Measurements from ENCODE around the gene SERPINA4.

Gene SERPINA4

DNA sequence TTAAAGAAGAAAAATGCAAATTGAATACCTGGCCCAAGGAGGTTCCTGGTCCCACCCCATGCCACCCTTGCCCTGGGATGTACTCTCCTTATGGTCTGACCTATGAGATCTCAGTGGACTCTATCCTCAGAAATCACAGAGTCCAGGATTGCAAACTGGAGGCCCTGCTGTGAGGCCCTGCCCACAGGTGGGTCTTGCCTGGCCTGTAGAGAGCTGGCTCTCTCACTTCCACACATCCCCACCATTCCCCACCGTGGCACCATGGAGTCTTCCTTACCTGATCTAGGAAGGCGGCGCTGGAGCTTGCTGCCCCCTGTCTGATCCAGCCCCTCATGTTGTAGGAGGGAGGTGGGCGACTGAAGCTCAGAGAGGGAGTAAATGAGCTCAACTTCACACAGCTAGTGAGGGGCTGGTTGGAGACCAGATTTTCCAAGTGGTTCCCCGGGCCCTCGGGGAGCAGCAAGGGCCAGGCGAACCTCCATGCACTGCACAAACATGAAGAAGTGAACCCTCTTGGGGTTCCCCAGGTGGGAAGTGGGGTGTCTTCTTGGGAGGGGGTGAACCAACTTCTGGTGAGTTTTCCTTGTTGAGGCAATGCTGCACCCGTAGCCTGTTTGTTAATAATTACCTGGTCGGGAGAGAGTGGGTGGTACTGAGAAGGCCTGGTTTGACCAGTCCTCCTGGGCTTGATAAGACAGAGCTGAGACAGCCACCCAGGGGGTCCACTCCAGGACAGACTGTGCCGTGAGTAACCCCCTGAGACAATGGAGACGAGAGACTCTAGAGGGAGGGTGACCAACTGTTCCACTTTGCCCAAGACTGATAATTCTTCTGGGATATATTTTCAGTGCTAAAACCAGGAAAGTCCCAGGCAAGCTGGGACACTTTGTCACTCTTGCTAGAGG is at the start of gene SERPINA4:
Gene SERPINA4, plus strand, starts transcription at position 692 of the 905 bp plus-strand sequence. CDS start 2,041 bp downstream, outside the sequence.
- no peak for DNase-seq (ENCODE audit: low read depth, low spot score)

DNA sequence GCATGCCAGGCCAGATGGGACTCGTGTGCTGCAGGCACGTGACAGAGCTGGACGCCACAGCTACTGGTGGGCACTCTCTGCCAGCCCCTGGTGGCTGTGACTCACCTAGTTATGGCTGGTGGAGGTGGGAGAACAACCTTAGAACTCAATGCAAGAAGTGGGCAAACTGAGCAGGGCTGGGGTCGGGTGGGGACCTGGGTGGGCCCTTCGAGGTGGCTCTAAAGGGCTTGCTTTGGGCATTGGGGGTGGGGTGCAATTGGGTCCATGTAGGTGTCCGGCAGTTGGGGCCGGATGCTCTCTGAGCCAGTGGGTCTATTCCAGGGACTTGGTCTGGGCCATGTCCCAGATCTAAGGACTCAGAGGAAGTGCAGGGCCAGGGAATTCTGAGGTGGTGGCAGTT is 46.9 kb upstream of the SERPINA4 start:
- DNase-seq (ENCODE audit: low read depth, low spot score), result no peak

DNA sequence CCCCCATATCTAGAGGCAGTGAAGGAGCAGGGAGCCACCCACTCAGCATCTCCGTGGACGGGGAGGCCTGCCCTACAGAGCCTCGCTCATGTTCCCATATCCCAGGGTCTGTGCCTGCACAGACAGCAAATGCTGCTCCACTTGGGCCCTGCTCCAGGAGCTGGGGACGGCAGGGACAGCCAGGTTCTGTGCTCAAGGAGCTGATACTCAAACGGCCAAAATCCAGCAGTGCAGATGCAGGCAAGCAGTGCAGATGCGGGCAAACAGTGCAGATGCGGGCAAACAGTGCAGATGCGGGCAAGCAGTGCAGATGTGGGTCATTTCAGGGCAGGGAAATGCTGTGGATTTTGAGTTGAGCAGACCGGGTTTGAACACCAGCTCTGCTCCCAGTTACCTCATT is 45.8 kb upstream of the SERPINA4 start:
- DNase-seq (ENCODE audit: low read depth, low spot score), result no peak

- no peak for DNase-seq (ENCODE audit: low read depth, low spot score)
These were observed 45.4 kb upstream of the SERPINA4 start for GRCh38 chr14:94515856-94516255.

DNA sequence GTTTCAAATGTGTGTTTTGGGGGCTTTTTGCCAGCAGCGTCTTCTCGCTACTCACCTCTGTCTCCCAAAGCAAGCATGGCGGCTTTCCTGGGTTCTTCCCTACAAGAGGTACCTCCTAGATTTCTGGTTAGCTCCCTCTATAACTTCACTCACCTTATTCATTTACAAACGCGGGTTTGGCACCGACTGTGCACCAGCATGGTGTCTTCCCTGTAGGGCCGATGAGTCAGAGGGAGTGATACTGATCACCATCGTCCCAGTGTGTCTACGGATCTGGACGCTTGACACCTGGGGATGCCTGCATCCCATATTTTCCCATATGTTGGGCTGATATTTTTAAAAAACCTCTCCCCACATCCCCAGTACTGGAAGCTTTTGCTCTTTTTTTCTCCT is 44.0 kb upstream of the SERPINA4 start:
- DNase-seq (ENCODE audit: low read depth, low spot score), result no peak

- DNase-seq (ENCODE audit: low read depth, low spot score), result peak; percentile 13
These were observed 43.5 kb upstream of the SERPINA4 start for GRCh38 chr14:94517641-94518257.

DNA sequence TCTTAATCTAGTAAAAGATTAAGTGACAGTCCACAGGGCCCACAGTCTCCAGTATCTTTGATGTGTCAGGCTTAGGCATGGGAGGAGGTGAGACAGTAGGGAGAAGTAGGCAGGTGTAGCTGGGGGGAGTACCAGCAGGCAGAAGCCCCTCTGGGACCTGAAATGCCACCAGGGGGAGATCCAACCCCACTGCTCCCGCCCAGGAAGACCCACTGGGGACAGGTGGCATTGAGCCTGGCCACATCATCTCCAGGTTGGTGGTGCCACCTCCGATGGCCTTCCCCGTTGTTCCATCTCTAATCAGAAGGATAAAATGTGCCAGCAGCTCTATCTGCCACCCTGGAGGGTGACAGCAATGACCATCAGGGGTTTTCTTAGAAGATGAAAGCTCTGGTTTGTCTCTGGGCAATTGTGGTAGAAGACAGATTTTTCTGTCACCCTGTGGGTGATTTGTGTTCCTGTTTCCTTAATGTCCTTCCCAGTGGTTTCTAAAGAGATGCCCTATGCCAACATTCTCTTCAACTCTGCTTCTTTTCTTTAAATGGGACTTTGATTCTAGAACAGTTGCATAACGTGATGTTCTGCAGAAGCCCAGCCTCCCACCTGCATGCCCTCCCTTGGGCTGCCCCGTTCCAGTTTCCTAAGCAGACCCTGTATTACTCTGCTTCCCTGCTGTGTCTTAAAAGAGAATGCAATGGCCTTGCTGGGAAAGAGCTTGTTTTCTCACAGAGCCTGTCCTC is 39.7 kb upstream of the SERPINA4 start:
- DNase-seq (ENCODE audit: low read depth, low spot score), result no peak

DNA sequence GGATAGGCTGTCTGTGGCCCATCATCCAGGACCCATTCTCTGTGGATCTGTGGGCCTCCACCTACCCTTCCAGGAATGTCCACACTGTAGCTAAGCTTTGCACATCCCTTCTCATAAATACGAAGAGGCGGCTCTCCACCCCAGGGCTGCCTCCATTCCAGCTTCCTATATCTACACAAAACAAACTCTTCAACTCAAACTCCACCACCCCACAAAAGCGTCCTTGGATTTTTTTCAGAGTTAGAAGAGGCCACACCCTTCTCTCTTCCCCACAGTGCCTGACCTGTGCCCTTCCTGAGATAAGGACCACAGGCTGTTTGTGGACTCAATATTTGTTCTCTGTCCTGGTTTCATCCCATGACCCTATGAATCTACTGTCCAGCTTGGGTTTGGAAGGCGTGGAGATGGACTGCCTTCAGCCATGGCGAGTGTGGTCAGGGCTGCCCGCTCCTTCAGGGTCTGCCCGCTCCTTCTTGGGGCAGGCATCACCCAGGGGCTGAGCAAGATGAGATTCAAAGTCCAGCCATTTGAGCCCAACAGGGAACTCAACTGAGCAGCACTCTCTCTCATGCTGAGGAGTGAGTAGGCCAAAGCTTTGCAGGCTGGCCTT is 39.0 kb upstream of the SERPINA4 start:
- DNase-seq (ENCODE audit: low read depth, low spot score), result no peak

- no peak for DNase-seq (ENCODE audit: low read depth, low spot score)
These were observed 38.0 kb upstream of the SERPINA4 start for GRCh38 chr14:94523265-94523664.

DNA sequence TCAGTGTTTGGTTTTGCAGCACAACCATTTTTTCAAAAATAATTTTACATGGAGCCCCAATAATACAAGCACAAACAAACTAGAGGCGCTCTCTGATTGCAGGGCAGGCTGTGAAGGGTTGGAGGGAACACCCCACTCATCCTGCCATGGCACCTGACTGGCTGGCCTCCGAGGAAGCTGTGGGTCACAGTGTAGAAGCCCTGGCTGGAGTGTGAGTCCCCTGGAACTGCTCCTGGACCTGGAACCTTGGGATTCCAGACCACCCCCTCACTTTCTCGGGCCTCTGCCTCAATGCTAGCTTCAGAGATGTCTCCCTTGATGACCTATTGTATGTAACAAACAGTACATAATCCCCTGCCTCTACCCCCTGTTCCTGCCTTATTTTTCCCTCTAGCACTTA is 37.1 kb upstream of the SERPINA4 start:
- no peak for DNase-seq (ENCODE audit: low read depth, low spot score)

DNA sequence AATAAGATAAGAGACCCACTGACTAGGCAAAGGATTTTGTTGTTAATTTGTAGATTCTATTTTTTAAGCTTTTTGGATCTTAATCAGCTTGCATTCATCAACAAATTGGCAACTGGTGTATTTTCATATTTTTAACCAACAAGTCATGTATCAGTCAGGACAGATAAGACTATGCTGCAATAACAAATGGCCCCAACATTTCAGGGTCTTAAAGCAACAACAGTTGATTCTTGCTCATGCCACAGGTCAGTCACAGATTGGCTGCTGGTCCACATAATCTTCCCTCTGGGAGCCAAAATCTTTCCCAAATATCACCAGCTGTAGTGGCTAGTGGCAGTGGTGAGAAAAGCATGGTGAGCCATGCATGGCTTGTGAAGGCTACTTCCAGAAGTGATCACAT is 30.1 kb upstream of the SERPINA4 start:
- no peak for DNase-seq (ENCODE audit: low read depth, low spot score)

DNA sequence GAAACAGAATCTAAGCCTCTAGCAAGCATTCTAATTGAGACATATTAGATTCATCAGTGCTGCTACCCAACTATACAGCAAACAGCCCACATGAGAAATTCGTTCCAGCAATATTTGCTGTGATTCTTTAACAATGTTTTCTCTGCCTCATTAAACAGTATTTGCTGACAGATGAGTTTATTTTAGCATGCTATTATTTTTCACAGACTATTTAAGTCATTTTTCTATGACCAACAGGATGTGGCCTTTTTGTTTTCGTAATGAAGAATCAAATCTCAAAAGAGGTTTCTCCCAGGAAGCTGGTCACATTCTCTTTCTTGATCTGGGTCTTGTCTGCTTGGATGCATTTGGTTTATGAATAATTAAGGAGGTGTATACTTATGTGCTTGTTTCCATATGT is 28.8 kb upstream of the SERPINA4 start:
- DNase-seq (ENCODE audit: low read depth, low spot score), result no peak

- DNase-seq (ENCODE audit: low read depth, low spot score), result no peak
These were observed 25.7 kb upstream of the SERPINA4 start for GRCh38 chr14:94535506-94535905.

- DNase-seq (ENCODE audit: low read depth, low spot score), result no peak
These were observed 24.4 kb upstream of the SERPINA4 start for GRCh38 chr14:94536836-94537235.

DNA sequence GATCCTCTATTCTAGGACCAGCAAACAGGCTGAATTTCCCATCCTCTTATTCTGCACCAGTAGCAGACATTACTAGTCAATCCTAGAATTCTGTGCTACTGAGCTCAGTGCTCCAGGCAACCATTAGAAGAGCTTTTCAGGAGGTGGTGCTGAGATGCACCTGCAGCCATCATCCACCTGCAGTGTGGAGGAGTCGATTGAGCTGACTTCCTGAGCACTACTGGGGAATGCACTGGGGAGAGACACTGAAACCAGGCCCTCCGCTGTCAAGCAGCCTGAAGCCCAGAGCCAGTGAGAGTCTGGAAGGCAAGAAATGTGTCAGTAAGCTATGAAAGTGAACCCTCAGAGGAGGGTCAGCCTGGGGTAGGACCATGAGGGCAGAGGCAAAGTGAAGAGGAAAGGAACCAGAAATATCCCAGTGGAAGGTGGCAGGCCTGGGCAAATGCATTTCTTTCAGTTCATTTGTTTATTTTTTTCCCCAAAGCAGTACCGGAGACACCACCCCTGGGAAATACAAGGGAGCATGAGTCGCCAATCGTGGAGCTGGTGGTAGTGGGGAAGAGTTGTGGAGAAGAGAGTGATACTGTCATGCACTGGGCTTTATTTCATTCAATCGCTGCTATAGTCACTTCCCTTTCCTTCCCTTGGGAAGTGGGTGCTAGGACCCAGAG is 23.0 kb upstream of the SERPINA4 start:
- DNase-seq (ENCODE audit: low read depth, low spot score), result no peak

DNA sequence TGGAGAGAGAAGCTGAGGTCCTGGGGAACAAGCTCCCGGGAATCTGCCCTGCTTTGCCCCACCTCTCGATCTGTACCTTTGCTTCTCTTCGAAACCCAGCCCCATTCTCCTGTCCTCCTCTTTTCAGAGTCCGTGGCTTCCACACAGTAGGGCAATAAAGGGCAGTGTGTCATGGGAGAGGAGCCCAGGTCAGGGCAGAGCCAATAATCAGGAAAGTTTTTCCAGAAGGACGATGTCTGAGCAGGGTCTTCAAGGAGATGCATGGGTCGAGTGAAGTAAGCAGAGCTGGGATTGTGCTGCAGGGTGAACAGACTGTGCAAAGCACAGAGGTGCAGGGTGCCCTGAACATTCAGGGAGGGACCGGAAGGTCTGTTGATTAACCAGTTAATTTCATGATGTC is 22.1 kb upstream of the SERPINA4 start:
- no peak for DNase-seq (ENCODE audit: low read depth, low spot score)

DNA sequence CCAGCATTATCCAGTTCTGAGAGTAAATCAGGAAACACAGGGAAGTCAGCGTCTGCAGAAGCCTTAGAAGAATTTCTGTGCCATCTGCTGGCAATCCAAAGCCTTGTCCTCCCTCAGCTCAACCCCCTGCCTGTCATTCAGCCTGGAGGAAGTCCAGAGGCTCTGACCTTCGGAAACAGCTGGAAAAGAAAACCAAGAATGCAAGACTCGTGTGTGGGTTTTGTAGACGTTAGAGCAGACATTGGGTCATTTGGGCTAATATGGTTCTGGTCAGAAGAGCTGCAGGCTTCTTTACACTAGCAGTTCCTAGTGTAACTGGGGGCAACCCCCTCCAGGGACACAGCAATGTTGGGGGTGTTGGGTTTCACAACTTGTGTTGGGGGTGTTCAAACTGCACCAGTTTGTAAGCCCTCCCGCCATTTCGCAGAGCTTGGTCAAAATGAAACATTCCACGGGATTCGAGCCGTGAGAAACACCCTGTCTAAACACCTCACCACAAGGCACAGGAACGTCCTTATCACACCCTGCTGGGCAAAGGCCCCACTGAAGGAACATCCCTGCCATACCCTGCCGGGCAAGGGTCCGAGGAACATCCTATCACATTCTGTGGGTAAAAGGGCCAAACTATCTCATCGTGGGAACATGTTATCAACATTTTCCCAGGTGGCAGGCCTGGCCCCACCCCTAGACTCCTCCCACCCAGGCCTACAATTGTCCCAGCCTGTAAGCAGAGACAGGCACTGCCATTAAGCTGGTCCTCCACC is 21.0 kb upstream of the SERPINA4 start:
- no peak for DNase-seq (ENCODE audit: low read depth, low spot score)

DNA sequence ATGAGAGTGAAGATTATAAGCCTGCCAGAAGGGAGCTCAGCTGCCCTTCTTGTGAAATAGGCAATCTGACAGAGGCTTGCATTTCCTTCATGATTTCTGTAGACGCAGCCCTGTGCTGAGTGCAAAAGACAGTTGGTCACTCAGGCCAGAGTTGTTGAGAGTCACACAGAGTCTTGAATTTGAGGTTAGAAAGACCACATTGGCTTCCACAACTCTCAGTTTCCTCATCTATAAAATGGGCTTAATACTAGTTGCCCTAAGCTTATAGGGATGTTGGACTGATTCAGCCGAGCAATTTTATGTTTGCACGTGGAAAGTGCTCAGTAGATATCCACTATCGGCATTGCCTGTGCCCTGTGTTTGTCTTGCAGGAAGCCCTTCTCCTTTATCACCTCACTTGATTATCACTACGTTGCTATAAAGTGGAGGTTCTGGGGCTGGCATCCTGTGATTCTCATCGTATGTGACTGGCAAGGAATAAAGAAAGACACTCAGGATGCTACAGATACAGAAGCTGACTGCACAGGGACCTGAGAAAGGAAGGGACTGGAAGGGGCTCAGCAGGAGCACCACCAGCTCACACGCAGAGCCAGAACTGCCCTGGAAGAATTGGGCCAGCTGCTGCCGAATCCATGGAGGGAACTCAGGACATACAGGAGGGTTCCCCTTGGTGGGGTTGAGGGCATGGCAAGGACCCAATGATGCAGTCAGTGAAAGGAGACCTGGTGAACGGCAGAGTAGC is 19.8 kb upstream of the SERPINA4 start:
- DNase-seq (ENCODE audit: low read depth, low spot score), result no peak

DNA sequence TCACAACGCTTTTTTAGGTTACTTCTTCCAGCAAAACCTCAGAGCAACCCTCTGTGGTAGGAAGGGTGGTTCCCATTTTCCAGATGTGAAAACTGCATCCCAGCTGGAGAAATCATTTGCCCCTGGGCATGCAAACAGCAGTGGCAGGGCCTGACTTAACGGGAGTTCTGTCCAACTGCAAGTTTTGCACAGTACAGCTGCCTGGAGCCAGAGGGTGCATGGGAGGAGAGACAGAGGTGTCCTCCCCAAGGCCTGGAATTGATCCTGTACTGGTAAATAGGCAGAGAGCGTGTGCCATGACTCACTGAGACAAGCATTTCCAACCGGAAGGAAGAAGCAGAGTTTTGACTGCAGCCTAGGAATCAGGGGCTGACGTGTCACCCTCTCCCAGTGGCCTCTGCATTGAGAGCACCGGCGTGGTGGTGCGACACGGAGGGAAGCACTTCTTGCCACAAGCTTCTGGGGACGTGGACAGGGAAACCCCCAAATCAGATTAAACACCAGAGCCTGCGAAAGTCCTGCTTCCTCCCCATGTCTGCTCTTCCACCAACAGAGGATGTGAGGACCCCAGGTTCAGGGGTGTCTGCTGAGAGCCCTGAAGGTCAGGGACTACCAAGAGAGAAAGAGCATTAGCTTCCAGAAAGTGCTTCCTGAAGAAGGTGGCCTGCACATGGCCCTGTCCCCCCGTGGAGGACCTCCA is 19.0 kb upstream of the SERPINA4 start:
- DNase-seq (ENCODE audit: low read depth, low spot score), result no peak

Data from astrocyte of the hippocampus (primary cell).